Vagina (tissue), 2 donors: ENCODE measurements around the gene SMC1B. TPM values are rescaled to one million over a fixed set of nuclear protein-coding genes. Genes with fewer than 3 reads are reported as not detected.
"Not testable (repeated sequence)": the region's sequence is repeated elsewhere in the genome, so short reads cannot be mapped to it uniquely, and the experiment has no call there.

Source experiments
- DNase-seq, 2 donors: peaks; one replicate each; pipeline ENCODE4 v3.0.0-alpha.2; 2017; ENCODE audit errors: extremely low spot score in 2 of 2
- H3K27ac ChIP-seq: fragments of 200-600 bp; sonication (generic); one replicate; pipeline ENCODE4 v1.5.1; 2019
- H3K27me3 ChIP-seq: fragments of 200-600 bp; sonication (generic); one replicate; pipeline ENCODE4 v1.5.1; 2019
- H3K36me3 ChIP-seq, 2 donors: fragments of 200-600 bp; sonication (generic); one replicate each; pipeline ENCODE4 v1.5.1; 2017 to 2019
- H3K4me1 ChIP-seq: fragments of 200-600 bp; sonication (generic); one replicate; pipeline ENCODE4 v1.5.1; 2019
- H3K4me3 ChIP-seq, 2 donors: fragments of 200-600 bp; sonication (generic); 1 replicate in 1 of 2; 2 replicates in 1 of 2; pipeline ENCODE4 v1.5.1; 2016 to 2019
- H3K9me3 ChIP-seq: fragments of 200-600 bp; sonication (generic); one replicate; pipeline ENCODE4 v1.5.1; 2019
- CTCF ChIP-seq, 3 experiments: fragments of 450-650 bp in 2 of 3; fragments of 200-600 bp in 1 of 3; sonication (generic) in 1 of 3; IDR thresholded peaks; one replicate each; pipeline ENCODE4 v1.5.1; 2017 to 2019; ENCODE audit warnings: antibody characterized with exemption in 3 of 3, mild to moderate bottlenecking in 2 of 3, moderate library complexity in 2 of 3
- POLR2A ChIP-seq, 2 donors: fragments of 450-650 bp; IDR thresholded peaks; one replicate each; pipeline ENCODE4 v1.6.1; 2017; ENCODE audit warnings: antibody characterized with exemption in 2 of 2, mild to moderate bottlenecking in 2 of 2, moderate library complexity in 2 of 2
- POLR2AphosphoS5 ChIP-seq, 2 donors: sonication (generic); formaldehyde crosslinking; IDR thresholded peaks; one replicate each; pipeline ENCODE4 v1.9.0; 2017; ENCODE audit warnings: antibody characterized with exemption in 2 of 2, mild to moderate bottlenecking in 2 of 2, low read depth in 1 of 2; ENCODE audit not compliant: insufficient read depth in 1 of 2
- intact Hi-C: fragments of 100-400 bp; cut with DNase I; formaldehyde crosslinking; loops from one replicate; pipeline ENCODE4 v1.15.1; 2023
- total RNA-seq: library from RNA; depleted of rRNA; stranded (reverse); fragments of >200 nt; gene quantifications from one replicate; pipeline ENCODE4 v1.2.3, GENCODE V29; 2016

The SMC1B gene
- total RNA-seq, 1 donor from 2014 or later: not detected

DNA sequence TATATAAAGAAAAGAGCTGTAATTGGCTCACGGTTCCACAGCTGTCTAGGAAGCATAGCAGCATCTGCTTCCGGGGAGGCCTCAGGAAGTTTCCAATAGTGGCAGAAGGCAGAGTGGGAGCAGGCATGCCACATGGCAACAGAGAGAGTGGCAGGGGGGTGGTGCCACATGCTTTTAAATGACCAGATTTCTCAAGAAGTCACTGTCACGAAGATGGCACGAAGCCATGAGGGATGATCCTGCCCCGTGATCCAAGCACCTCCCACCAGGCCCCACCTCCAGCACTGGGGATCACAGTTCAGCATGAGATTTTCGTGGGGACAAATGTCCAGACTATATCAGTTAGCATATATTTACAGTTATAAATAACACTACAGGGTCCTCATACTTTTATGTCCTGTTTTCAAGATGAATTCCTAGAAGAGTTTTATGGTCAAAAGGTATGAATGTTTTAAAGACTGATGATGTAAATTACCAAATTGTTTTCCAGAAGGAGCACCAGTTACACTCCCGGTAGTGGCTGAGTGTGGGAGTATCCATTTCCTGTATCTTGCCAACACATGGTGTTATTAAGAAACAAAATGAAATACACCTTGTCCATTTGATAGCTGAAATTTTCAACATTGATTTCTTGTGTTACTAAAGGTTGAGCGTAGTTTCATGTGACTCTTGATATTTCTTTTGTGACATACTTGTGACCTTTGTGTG, 84.4 kb downstream of the SMC1B start:
- no peak for TF ChIP-seq POLR2AphosphoS5 (IDR thresholded peaks at IDR 0.05; ENCODE audit: insufficient read depth in 1 of 2, low read depth in 1 of 2)
- TF ChIP-seq CTCF (IDR thresholded peaks at IDR 0.05): no peak
- TF ChIP-seq POLR2A (IDR thresholded peaks at IDR 0.05): no peak
- Histone ChIP-seq H3K36me3 (peaks cover 0 to 27% of the 10 kb centered on the region in 2 donors), H3K4me3 (no peak overlapping the region), H3K9me3 (no peaks in the 10 kb centered on the region), H3K27ac (no peak overlapping the region), H3K27me3 (no peaks in the 10 kb centered on the region), H3K4me1 (no peaks in the 10 kb centered on the region)
- DNase-seq: no peak
- intact Hi-C loops: no loop called here

- intact Hi-C loops, H3K27me3 ChIP-seq, H3K4me1 ChIP-seq, DNase-seq, H3K9me3 ChIP-seq, H3K27ac ChIP-seq, H3K4me3 ChIP-seq: not testable (repeated sequence)
- peaks cover 0 to 34% of the 10 kb centered on the region in 2 donors for H3K36me3 ChIP-seq
Measured at GRCh38 chr22:45328261-45328660, 85.1 kb downstream of the SMC1B start.

DNA sequence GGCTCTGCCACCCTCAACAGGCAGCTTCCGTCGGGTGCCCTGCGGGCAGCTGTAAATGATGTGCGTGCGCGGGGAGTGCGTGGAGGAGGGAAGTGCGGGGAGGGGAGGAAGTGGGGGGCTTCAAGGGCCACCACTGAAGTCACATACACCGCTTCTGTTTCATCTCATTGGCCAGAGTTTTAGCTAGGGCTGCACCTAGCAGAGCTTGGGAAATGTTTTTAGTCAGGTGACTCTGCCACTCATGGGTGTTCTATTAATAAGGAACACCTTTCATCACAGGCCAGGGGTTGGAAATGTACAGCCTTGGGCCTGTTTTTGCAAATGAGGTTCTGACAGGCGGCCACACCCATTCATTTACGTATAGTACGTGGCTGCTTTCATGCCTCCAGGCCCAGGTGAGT, 89.1 kb downstream of the SMC1B start:
- Histone ChIP-seq H3K27me3 (no peaks in the 10 kb centered on the region), H3K9me3 (no peaks in the 10 kb centered on the region), H3K27ac (no peak overlapping the region), H3K4me1 (peaks cover 9% of the 10 kb centered on the region), H3K4me3 (no peak overlapping the region), H3K36me3 (peaks cover 0 to 31% of the 10 kb centered on the region in 2 donors)
- intact Hi-C loops: no loop called here
- DNase-seq: no peak
- no peak for TF ChIP-seq POLR2A (IDR thresholded peaks at IDR 0.05)
- TF ChIP-seq POLR2AphosphoS5 (IDR thresholded peaks at IDR 0.05; ENCODE audit: insufficient read depth in 1 of 2, low read depth in 1 of 2): no peak
- no peak for TF ChIP-seq CTCF (IDR thresholded peaks at IDR 0.05)

DNA sequence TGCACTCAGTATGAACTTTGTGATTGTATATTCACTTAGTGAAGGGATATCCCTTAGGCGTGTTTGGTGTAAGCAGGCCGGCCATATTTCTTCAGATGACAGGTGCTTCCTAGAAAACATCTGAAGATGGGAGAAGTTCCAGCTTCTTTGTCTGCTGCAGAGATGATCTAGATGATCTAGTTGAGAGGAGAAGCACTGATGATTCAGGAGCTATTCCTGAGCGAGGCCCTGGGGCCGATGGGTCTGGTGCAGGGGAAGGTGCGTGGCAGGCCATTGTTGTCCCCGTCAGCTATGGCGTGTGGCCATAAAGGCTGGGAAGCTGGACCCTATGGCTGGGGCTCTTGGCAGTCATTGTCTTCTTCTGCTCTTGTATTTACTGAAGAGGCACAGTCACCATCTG, 89.7 kb downstream of the SMC1B start:
- peaks cover 16% of the 10 kb centered on the region for H3K4me1 ChIP-seq
- no peaks in the 10 kb centered on the region for H3K27me3 ChIP-seq
- no peak overlapping the region for H3K4me3 ChIP-seq
- TF ChIP-seq CTCF (IDR thresholded peaks at IDR 0.05) (no peak), POLR2A (IDR thresholded peaks at IDR 0.05) (no peak)
- no peak for DNase-seq
- intact Hi-C loops: no loop called here
- H3K36me3 ChIP-seq: peaks cover 0 to 31% of the 10 kb centered on the region in 2 donors
- no peak overlapping the region for H3K27ac ChIP-seq
- H3K9me3 ChIP-seq: no peaks in the 10 kb centered on the region

GRCh38 chr22:45322873-45323525, 90.4 kb downstream of the SMC1B start:
- Histone ChIP-seq H3K27me3 (no peaks in the 10 kb centered on the region), H3K4me3 (no peak overlapping the region), H3K27ac (no peak overlapping the region), H3K9me3 (no peaks in the 10 kb centered on the region), H3K36me3 (peaks cover 0 to 31% of the 10 kb centered on the region in 2 donors), H3K4me1 (peaks cover 22% of the 10 kb centered on the region)
- TF ChIP-seq POLR2A (IDR thresholded peaks at IDR 0.05): no peak
- intact Hi-C loops: no loop called here
- DNase-seq: no peak

- peaks cover 0 to 24% of the 10 kb centered on the region in 2 donors for H3K36me3 ChIP-seq
- H3K4me1 ChIP-seq: peaks cover 34% of the 10 kb centered on the region
- H3K9me3 ChIP-seq: no peaks in the 10 kb centered on the region
- TF ChIP-seq CTCF (IDR thresholded peaks at IDR 0.05) (no peak), POLR2A (IDR thresholded peaks at IDR 0.05) (no peak)
- H3K27ac ChIP-seq: no peak overlapping the region
- intact Hi-C loops: no loop called here
- no peak overlapping the region for H3K4me3 ChIP-seq
- no peak for DNase-seq
- H3K27me3 ChIP-seq: no peaks in the 10 kb centered on the region
Measured at GRCh38 chr22:45321827-45322226, 91.6 kb downstream of the SMC1B start.
